H9 (cell line): ENCODE data around the gene SPRED2. TPM values are rescaled to one million over a fixed set of nuclear protein-coding genes. Genes with fewer than 3 reads are reported as not detected.

Experiments used
- DNase-seq: peaks from one replicate; pipeline ENCODE4 v3.0.0-alpha.2; 2017
- H2AFZ ChIP-seq: one replicate; pipeline ENCODE4 v1.6.1; 2013; ENCODE audit warnings: mild to moderate bottlenecking, low read length, control low read depth, moderate library complexity
- H2AK5ac ChIP-seq: 2 replicates; pipeline ENCODE4 v1.6.1; 2013; ENCODE audit warnings: low read length, control low read depth, mixed read lengths; ENCODE audit not compliant: insufficient read length
- H2BK120ac ChIP-seq: one replicate; pipeline ENCODE4 v1.6.1; 2013; ENCODE audit warnings: low read depth, mild to moderate bottlenecking, low read length, control low read depth, inconsistent platforms; ENCODE audit not compliant: poor library complexity, severe bottlenecking
- H2BK12ac ChIP-seq: 2 replicates; pipeline ENCODE4 v1.6.1; 2013; ENCODE audit warnings: low read length, control low read depth, mixed read lengths, low read depth; ENCODE audit not compliant: insufficient read length
- H2BK15ac ChIP-seq: 2 replicates; pipeline ENCODE4 v1.6.1; 2013; ENCODE audit warnings: low read depth, low read length, control low read depth
- H2BK20ac ChIP-seq: one replicate; pipeline ENCODE4 v1.6.1; 2013; ENCODE audit warnings: low read depth, mild to moderate bottlenecking, low read length, control low read depth, inconsistent platforms; ENCODE audit not compliant: poor library complexity, severe bottlenecking
- H2BK5ac ChIP-seq: 2 replicates; pipeline ENCODE4 v1.6.1; 2013; ENCODE audit warnings: low read length, control low read depth, mixed read lengths; ENCODE audit not compliant: insufficient read length
- H3K14ac ChIP-seq: 2 replicates; pipeline ENCODE4 v1.6.1; 2013; ENCODE audit warnings: low read length, control low read depth; ENCODE audit not compliant: insufficient read depth
- H3K18ac ChIP-seq: 2 replicates; pipeline ENCODE4 v1.6.1; 2013; ENCODE audit warnings: low read depth, mild to moderate bottlenecking, mixed read lengths, low read length, control low read depth; ENCODE audit not compliant: insufficient read length
- H3K23ac ChIP-seq: 2 replicates; pipeline ENCODE4 v1.6.1; 2013; ENCODE audit warnings: low read length, control low read depth, mixed read lengths, low read depth; ENCODE audit not compliant: insufficient read length
- H3K23me2 ChIP-seq: 2 replicates; pipeline ENCODE4 v1.6.1; 2013; ENCODE audit warnings: low read depth, mild to moderate bottlenecking, mixed read lengths, low read length, control low read depth; ENCODE audit not compliant: insufficient read length, poor library complexity, severe bottlenecking
- H3K27ac ChIP-seq: 2 replicates; pipeline ENCODE4 v1.5.1; 2013; ENCODE audit warnings: low read length, control low read depth, mixed read lengths, low read depth; ENCODE audit not compliant: insufficient read length
- H3K27me3 ChIP-seq: 2 replicates; pipeline ENCODE4 v1.6.1; 2013; ENCODE audit warnings: low read length, control low read depth, inconsistent platforms; ENCODE audit not compliant: insufficient read depth
- H3K4ac ChIP-seq: 2 replicates; pipeline ENCODE4 v1.6.1; 2013; ENCODE audit warnings: low read depth, mild to moderate bottlenecking, control low read depth, inconsistent platforms, low read length, moderate library complexity
- H3K4me1 ChIP-seq: 2 replicates; pipeline ENCODE4 v1.6.1; 2013; ENCODE audit warnings: low read length, control low read depth, inconsistent platforms; ENCODE audit not compliant: insufficient read depth
- H3K4me2 ChIP-seq: 2 replicates; pipeline ENCODE4 v1.6.1; 2013; ENCODE audit warnings: low read length, control low read depth, mixed read lengths; ENCODE audit not compliant: insufficient read length, insufficient read depth
- H3K56ac ChIP-seq: 2 replicates; pipeline ENCODE4 v1.6.1; 2013; ENCODE audit warnings: low read depth, mild to moderate bottlenecking, mixed read lengths, low read length, control low read depth; ENCODE audit not compliant: insufficient read length
- H3K79me1 ChIP-seq: 2 replicates; pipeline ENCODE4 v1.6.1; 2013; ENCODE audit warnings: low read depth, mild to moderate bottlenecking, moderate library complexity, low read length, control low read depth, inconsistent platforms; ENCODE audit not compliant: insufficient read depth, poor library complexity, severe bottlenecking
- H3K79me2 ChIP-seq: 2 replicates; pipeline ENCODE4 v1.6.1; 2013; ENCODE audit warnings: low read length, control low read depth, inconsistent platforms; ENCODE audit not compliant: insufficient read depth
- H3K9ac ChIP-seq: 2 replicates; pipeline ENCODE4 v1.6.1; 2013; ENCODE audit warnings: low read length, control low read depth, mixed read lengths; ENCODE audit not compliant: insufficient read length; ENCODE audit errors: extremely low read depth
- H3K9me3 ChIP-seq: one replicate; pipeline ENCODE4 v1.6.1; 2013; ENCODE audit warnings: low read depth, low read length, inconsistent platforms; ENCODE audit not compliant: control insufficient read depth
- H3T11ph ChIP-seq: one replicate; pipeline ENCODE4 v1.6.1; 2013; ENCODE audit warnings: mild to moderate bottlenecking, low read length, control low read depth, inconsistent platforms
- H4K20me1 ChIP-seq: one replicate; pipeline ENCODE4 v1.6.1; 2013; ENCODE audit not compliant: control insufficient read depth, insufficient read length, insufficient read depth
- H4K5ac ChIP-seq: 2 replicates; pipeline ENCODE4 v1.6.1; 2013; ENCODE audit warnings: low read depth, mild to moderate bottlenecking, mixed read lengths, low read length, control low read depth; ENCODE audit not compliant: insufficient read length
- H4K8ac ChIP-seq: replicated peaks from 2 replicates; pipeline ENCODE4 v1.6.1; 2013; ENCODE audit warnings: low read length, control low read depth, mixed read lengths, low read depth; ENCODE audit not compliant: insufficient read length
- H4K91ac ChIP-seq: 2 replicates; pipeline ENCODE4 v1.6.1; 2013; ENCODE audit warnings: low read depth, mild to moderate bottlenecking, moderate library complexity, mixed read lengths, low read length, control low read depth; ENCODE audit not compliant: insufficient read length
- H3K27ac Mint-ChIP-seq, 3 experiments: 2 replicates in 2 of 3; 3 replicates in 1 of 3; pipeline ENCODE4 v1.8.0; 2020 to 2021; ENCODE audit warnings: mixed read lengths in 3 of 3, mild to moderate bottlenecking in 1 of 3, moderate library complexity in 1 of 3
- H3K27me3 Mint-ChIP-seq: 2 replicates; pipeline ENCODE4 v1.8.0; 2021; ENCODE audit warnings: low read depth, mild to moderate bottlenecking, moderate library complexity, mixed read lengths
- H3K36me3 Mint-ChIP-seq, 3 experiments: 2 replicates in 2 of 3; 3 replicates in 1 of 3; pipeline ENCODE4 v1.8.0; 2020 to 2021; ENCODE audit warnings: low read depth in 3 of 3, mixed read lengths in 3 of 3; ENCODE audit not compliant: insufficient read depth in 1 of 3
- H3K4me1 Mint-ChIP-seq, 2 experiments: 2 replicates each; pipeline ENCODE4 v1.8.0; 2020; ENCODE audit warnings: mixed read lengths in 2 of 2
- H3K4me3 Mint-ChIP-seq, 2 experiments: 2 replicates in 1 of 2; 3 replicates in 1 of 2; pipeline ENCODE4 v1.8.0; 2020 to 2021; ENCODE audit warnings: mild to moderate bottlenecking in 2 of 2, mixed read lengths in 2 of 2, moderate library complexity in 1 of 2
- H3K9me3 Mint-ChIP-seq, 2 experiments: 2 replicates in 1 of 2; 3 replicates in 1 of 2; pipeline ENCODE4 v1.8.0; 2020; ENCODE audit warnings: mild to moderate bottlenecking in 2 of 2, mixed read lengths in 2 of 2, moderate library complexity in 1 of 2
- WGBS: extraction: QIAGEN DNeasy Blood & Tissue Kit; methylation state at CpG from one replicate; pipeline ENCODE4 v1.1.7; 2013; ENCODE audit warnings: missing lambda C conversion rate, low lambda C conversion rate, mixed read lengths; ENCODE audit not compliant: insufficient read length; ENCODE audit errors: extremely low coverage; 5-methylcytosine and 5-hydroxymethylcytosine counted together
- total RNA-seq: library from RNA; stranded (reverse); gene quantifications from 2 replicates; pipeline ENCODE4 v1.2.1, GENCODE V29; 2021
- TF ChIP-seq, protein P1 (sequence below): fragments of 200-600 bp; sonication (generic); conservative IDR thresholded peaks from 3 replicates; pipeline ENCODE4 v1.8.0; 2021; ENCODE audit warnings: antibody characterized with exemption, mild to moderate bottlenecking

Gene SPRED2
- total RNA-seq, 1 experiment from 2014 or later, result 23.5 TPM

GRCh38 chr2:65374575-65374974 lies 57.8 kb downstream of the SPRED2 start:
- no peak overlapping the region for H3K4me3 Mint-ChIP-seq
- Histone ChIP-seq H3K18ac (no peak overlapping the region), H4K20me1 (no peaks in the 10 kb centered on the region)

More at GRCh38 chr2:65374575-65374974, 57.8 kb downstream of the SPRED2 start:
- Histone ChIP-seq H3K4me1 (peaks cover 10% of the 10 kb centered on the region; the same call in 1 of the 2 replicates), H3K79me2 (no peaks in the 10 kb centered on the region), H3K9ac (no peak overlapping the region), H4K8ac (no peak overlapping the region), H2BK120ac (no peak overlapping the region), H2BK5ac (no peak overlapping the region), H3T11ph (no peak overlapping the region), H3K14ac (no peak overlapping the region), H3K27ac (no peak overlapping the region), H3K56ac (no peak overlapping the region), H3K9me3 (no peaks in the 10 kb centered on the region), H3K23ac (no peak overlapping the region), H4K5ac (no peak overlapping the region), H3K4ac (no peak overlapping the region), H2BK15ac (no peak overlapping the region), H2BK12ac (no peak overlapping the region), H3K27me3 (no peaks in the 10 kb centered on the region), H3K4me2 (no peak overlapping the region), H2AFZ (no peak overlapping the region), H3K79me1 (no peaks in the 10 kb centered on the region), H3K23me2 (no peaks in the 10 kb centered on the region), H2BK20ac (no peak overlapping the region), H2AK5ac (no peak overlapping the region), H4K91ac (no peak overlapping the region)
- TF ChIP-seq, protein P1, sequence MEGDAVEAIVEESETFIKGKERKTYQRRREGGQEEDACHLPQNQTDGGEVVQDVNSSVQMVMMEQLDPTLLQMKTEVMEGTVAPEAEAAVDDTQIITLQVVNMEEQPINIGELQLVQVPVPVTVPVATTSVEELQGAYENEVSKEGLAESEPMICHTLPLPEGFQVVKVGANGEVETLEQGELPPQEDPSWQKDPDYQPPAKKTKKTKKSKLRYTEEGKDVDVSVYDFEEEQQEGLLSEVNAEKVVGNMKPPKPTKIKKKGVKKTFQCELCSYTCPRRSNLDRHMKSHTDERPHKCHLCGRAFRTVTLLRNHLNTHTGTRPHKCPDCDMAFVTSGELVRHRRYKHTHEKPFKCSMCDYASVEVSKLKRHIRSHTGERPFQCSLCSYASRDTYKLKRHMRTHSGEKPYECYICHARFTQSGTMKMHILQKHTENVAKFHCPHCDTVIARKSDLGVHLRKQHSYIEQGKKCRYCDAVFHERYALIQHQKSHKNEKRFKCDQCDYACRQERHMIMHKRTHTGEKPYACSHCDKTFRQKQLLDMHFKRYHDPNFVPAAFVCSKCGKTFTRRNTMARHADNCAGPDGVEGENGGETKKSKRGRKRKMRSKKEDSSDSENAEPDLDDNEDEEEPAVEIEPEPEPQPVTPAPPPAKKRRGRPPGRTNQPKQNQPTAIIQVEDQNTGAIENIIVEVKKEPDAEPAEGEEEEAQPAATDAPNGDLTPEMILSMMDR, result no peak
- Mint-ChIP-seq H3K9me3 (no peaks in the 10 kb centered on the region), H3K27me3 (peaks cover 3% of the 10 kb centered on the region; the same call in 1 of the 2 replicates), H3K27ac (no peak overlapping the region), H3K36me3 (no peaks in the 10 kb centered on the region), H3K4me1 (peaks cover 28 to 30% of the 10 kb centered on the region in 2 experiments)
- DNase-seq, result no peak
- no CpG with 5 or more reads among the region's 3 CpGs for WGBS
